Hematopoietic multipotent progenitor cell treated with erythropoietin and hydrocortisone succinate and interleukin-3 and kit ligand, for 15 days (in vitro differentiated cells): ENCODE data around the gene RSRP1.
"Not testable (repeated sequence)": the region's sequence is repeated elsewhere in the genome, so short reads cannot be mapped to it uniquely, and the experiment has no call there.

Experiments used
- DNase-seq: peaks from one replicate; pipeline ENCODE4 v3.0.0-alpha.2; 2015; ENCODE audit warnings: low spot score

RSRP1 gene

GRCh38 chr1:25247024-25247828 lies at the start of gene RSRP1:
TSS of gene RSRP1 (minus strand) at chr1:25247454. CDS start at chr1:25246963, 491 bp downstream.
- DNase-seq, result peak; percentile 100

- DNase-seq, result not testable (repeated sequence)
Observed at GRCh38 chr1:25296501-25296900, 49.2 kb upstream of the RSRP1 start.

GRCh38 chr1:25294889-25295826 lies 47.9 kb upstream of the RSRP1 start:
- DNase-seq, result not testable (repeated sequence)

GRCh38 chr1:25293426-25293825 lies 46.2 kb upstream of the RSRP1 start:
- not testable (repeated sequence) for DNase-seq

GRCh38 chr1:25290043-25290442 lies 42.8 kb upstream of the RSRP1 start:
- not testable (repeated sequence) for DNase-seq

- DNase-seq, result not testable (repeated sequence)
Observed at GRCh38 chr1:25288573-25289101, 41.4 kb upstream of the RSRP1 start.

- peak; percentile 32 for DNase-seq
Observed at GRCh38 chr1:25287164-25287563, 39.9 kb upstream of the RSRP1 start.

- DNase-seq, result not testable (repeated sequence)
Observed at GRCh38 chr1:25285862-25286261, 38.6 kb upstream of the RSRP1 start.

GRCh38 chr1:25279693-25280111 lies 32.4 kb upstream of the RSRP1 start:
- DNase-seq, result peak; percentile 74

- DNase-seq, result peak; percentile 6
Observed at GRCh38 chr1:25278790-25279189, 31.5 kb upstream of the RSRP1 start.

- peak; percentile 32 for DNase-seq
Observed at GRCh38 chr1:25278358-25278757, 31.1 kb upstream of the RSRP1 start.

GRCh38 chr1:25277295-25277694 lies 30.0 kb upstream of the RSRP1 start:
- not testable (repeated sequence) for DNase-seq

GRCh38 chr1:25275648-25276047 lies 28.4 kb upstream of the RSRP1 start:
- DNase-seq, result not testable (repeated sequence)

GRCh38 chr1:25272238-25272637 lies 25.0 kb upstream of the RSRP1 start, which contains the start of gene RHD:
TSS of gene RHD (plus strand) at chr1:25272509. CDS start at chr1:25272548, 39 bp downstream.
- DNase-seq, result not testable (repeated sequence)

- DNase-seq, result not testable (repeated sequence)
Observed at GRCh38 chr1:25268143-25268760, 21.0 kb upstream of the RSRP1 start.

- peak; percentile 73 for DNase-seq
Observed at GRCh38 chr1:25267288-25268142, 20.3 kb upstream of the RSRP1 start.

- DNase-seq, result not testable (repeated sequence)
Observed at GRCh38 chr1:25266554-25267287, 19.5 kb upstream of the RSRP1 start.

- DNase-seq, result not testable (repeated sequence)
Observed at GRCh38 chr1:25260336-25260735, 13.1 kb upstream of the RSRP1 start.

GRCh38 chr1:25259813-25260212 lies 12.6 kb upstream of the RSRP1 start:
- DNase-seq, result not testable (repeated sequence)

- no peak for DNase-seq
Observed at GRCh38 chr1:25257196-25257595, 9.9 kb upstream of the RSRP1 start.
